HepG2 (cell line): ENCODE measurements around the gene RBCK1. TPM values are rescaled to one million over a fixed set of nuclear protein-coding genes. Genes with fewer than 3 reads are reported as not detected.
A peak's percentile ranks its signal among the peaks of the same experiment; 100 is the strongest.

Experiments
- ESRRA ChIP-seq: sonication (generic); formaldehyde crosslinking; IDR thresholded peaks from 2 replicates; pipeline ENCODE4 v1.5.1; 2020; ENCODE audit warnings: mild to moderate bottlenecking, low read depth, missing genetic modification reagents
- GTF3A ChIP-seq: sonication (generic); formaldehyde crosslinking; conservative IDR thresholded peaks from 2 replicates; pipeline ENCODE4 v1.4.0; 2020; ENCODE audit warnings: mild to moderate bottlenecking, missing genetic modification reagents
- PLRG1 ChIP-seq: fragments of 450-650 bp; conservative IDR thresholded peaks from 2 replicates; pipeline ENCODE4 v1.6.1; 2016
- PRPF4 ChIP-seq: fragments of 200-400 bp; formaldehyde crosslinking; IDR thresholded peaks from 2 replicates; pipeline ENCODE4 v1.6.1; 2016; ENCODE audit warnings: low read length, low read depth; ENCODE audit not compliant: poor library complexity, severe bottlenecking
- RERE ChIP-seq: IDR thresholded peaks from 2 replicates; pipeline ENCODE4 v1.6.1; 2016; ENCODE audit warnings: low read depth, missing genetic modification reagents, missing compliant biosample characterization
- TRIM22 ChIP-seq: fragments of 450-650 bp; IDR thresholded peaks from 2 replicates; pipeline ENCODE4 v1.6.1; 2017
- ZBTB26 ChIP-seq: IDR thresholded peaks from 2 replicates; pipeline ENCODE4 v1.6.1; 2016; ENCODE audit warnings: missing compliant biosample characterization, missing genetic modification reagents, borderline replicate concordance
- ZBTB40 ChIP-seq, 2 experiments: fragments of 450-650 bp in 1 of 2; sonication (generic) in 1 of 2; formaldehyde crosslinking in 1 of 2; IDR thresholded peaks; 2 replicates each; pipeline versions ENCODE4 v1.6.1 to v1.8.0; 2016 to 2022; ENCODE audit warnings: antibody characterized with exemption in 1 of 2, mild to moderate bottlenecking in 1 of 2, missing genetic modification reagents in 1 of 2
- ZFP36L2 ChIP-seq: sonication (generic); formaldehyde crosslinking; IDR thresholded peaks from 2 replicates; pipeline ENCODE4 v1.4.0; 2020; ENCODE audit warnings: missing genetic modification reagents
- ZSCAN31 ChIP-seq: sonication (generic); formaldehyde crosslinking; IDR thresholded peaks from 2 replicates; pipeline ENCODE4 v1.5.0; 2020; ENCODE audit warnings: low read depth, mild to moderate bottlenecking, missing genetic modification reagents
- polyA plus RNA-seq, 8 experiments: library from polyadenylated mRNA; depleted of rRNA in 3 of 8; stranded (reverse) in 7 of 8; unstranded in 1 of 8; fragments of >200 nt; fragmentation: Illumina TruSeq in 4 of 8; extraction: Trizol in 4 of 8; gene quantifications; 2 replicates each; pipeline versions ENCODE4 v1.2.1 to v1.2.3, GENCODE V29; 2011 to 2016; ENCODE audit warnings: low read depth in 4 of 8, missing spikeins in 1 of 8, mixed read lengths in 1 of 8; ENCODE audit not compliant: insufficient read depth in 1 of 8
- total RNA-seq, 5 experiments: library from RNA; depleted of rRNA; stranded (reverse); fragments of >200 nt; fragmentation: Illumina TruSeq; extraction: Trizol; gene quantifications; 2 replicates each; pipeline ENCODE4 v1.2.3, GENCODE V29; 2016; ENCODE audit warnings: low read depth in 1 of 5

The RBCK1 gene
- total and polyA plus RNA-seq, 2 of the 13 experiments (the other 11 are each of a cell fraction or from before 2014, with no cell fraction given) = 149 to 215 TPM

GRCh38 chr20:401682-402495 is 6.2 kb upstream of the RBCK1 start (continued):
- TF ChIP-seq ZBTB40 (IDR thresholded peaks at IDR 0.05) (no peak), ZBTB40 (CRISPR knock-in tag; IDR thresholded peaks at IDR 0.05) (no peak), ESRRA (CRISPR knock-in tag) (peak; percentile 28; the same call in 1 of the 2 replicates), PRPF4 (peak; percentile 83), PLRG1 (no peak), ZFP36L2 (no peak), RERE (CRISPR knock-in tag) (peak; percentile 33; the same call in 1 of the 2 replicates), TRIM22 (no peak), GTF3A (CRISPR knock-in tag) (no peak; the same call in 1 of the 2 replicates), ZSCAN31 (CRISPR knock-in tag) (0 out of 2 replicates have a peak, but pooled peaks have one; percentile 27), ZBTB26 (CRISPR knock-in tag) (peak; percentile 76; the same call in 1 of the 2 replicates)
